Mesenchymal stem cell (in vitro differentiated cells and primary cell): ENCODE data around the gene KBTBD2.
A peak's percentile ranks its signal among the peaks of the same experiment; 100 is the strongest.

Source experiments
- DNase-seq: peaks from one replicate; pipeline ENCODE4 v3.0.0-alpha.2; 2013
- H2AFZ ChIP-seq: one replicate; pipeline ENCODE4 v1.6.1; 2013; ENCODE audit warnings: low read depth, mild to moderate bottlenecking, control low read depth, inconsistent platforms, low read length, moderate library complexity
- H2AK5ac ChIP-seq: 2 replicates; pipeline ENCODE4 v1.6.1; 2013; ENCODE audit warnings: low read length, moderate library complexity, mild to moderate bottlenecking, inconsistent platforms; ENCODE audit not compliant: severe bottlenecking
- H2BK120ac ChIP-seq: one replicate; pipeline ENCODE4 v1.6.1; 2013; ENCODE audit warnings: low read depth, mild to moderate bottlenecking, inconsistent platforms, low read length, moderate library complexity
- H2BK12ac ChIP-seq, 2 experiments: one replicate each; pipeline ENCODE4 v1.6.1; 2013; ENCODE audit warnings: inconsistent platforms in 2 of 2, low read length in 2 of 2, mild to moderate bottlenecking in 2 of 2, moderate library complexity in 2 of 2, control low read depth in 1 of 2
- H2BK15ac ChIP-seq: one replicate; pipeline ENCODE4 v1.6.1; 2013; ENCODE audit warnings: mild to moderate bottlenecking, low read depth, inconsistent platforms; ENCODE audit not compliant: poor library complexity, severe bottlenecking
- H2BK5ac ChIP-seq: 2 replicates; pipeline ENCODE4 v1.6.1; 2013; ENCODE audit warnings: low read depth, mild to moderate bottlenecking, low read length, control low read depth, inconsistent platforms; ENCODE audit not compliant: poor library complexity, severe bottlenecking
- H3K14ac ChIP-seq, 2 experiments: one replicate each; pipeline ENCODE4 v1.6.1; 2013; ENCODE audit warnings: inconsistent platforms in 2 of 2, low read length in 2 of 2, control low read depth in 1 of 2, mild to moderate bottlenecking in 1 of 2, moderate library complexity in 1 of 2
- H3K18ac ChIP-seq, 2 experiments: one replicate each; pipeline ENCODE4 v1.6.1; 2013; ENCODE audit warnings: inconsistent platforms in 2 of 2, low read length in 2 of 2, control low read depth in 1 of 2, low read depth in 1 of 2, mild to moderate bottlenecking in 1 of 2
- H3K23ac ChIP-seq, 2 experiments: one replicate each; pipeline ENCODE4 v1.6.1; 2013; ENCODE audit warnings: inconsistent platforms in 2 of 2, low read length in 2 of 2, mild to moderate bottlenecking in 2 of 2, moderate library complexity in 2 of 2, control low read depth in 1 of 2
- H3K27ac ChIP-seq: 2 replicates; pipeline ENCODE4 v1.5.1; 2013; ENCODE audit warnings: mild to moderate bottlenecking, moderate library complexity, low read length, control low read depth, inconsistent platforms; ENCODE audit not compliant: poor library complexity, severe bottlenecking
- H3K27me3 ChIP-seq, 2 experiments: 2 replicates each; pipeline versions ENCODE4 v1.6.1 to v1.7.0; 2013; ENCODE audit warnings: low read length in 2 of 2, mild to moderate bottlenecking in 2 of 2, moderate library complexity in 2 of 2, control low read depth in 1 of 2, inconsistent platforms in 1 of 2; ENCODE audit not compliant: control insufficient read depth in 1 of 2, insufficient read depth in 1 of 2
- H3K36me3 ChIP-seq, 2 experiments: 2 replicates each; pipeline versions ENCODE4 v1.6.1 to v1.7.0; 2013; ENCODE audit warnings: low read length in 2 of 2, control low read depth in 1 of 2, inconsistent platforms in 1 of 2, low read depth in 1 of 2, mild to moderate bottlenecking in 1 of 2; ENCODE audit not compliant: insufficient read depth in 2 of 2, control insufficient read depth in 1 of 2
- H3K4ac ChIP-seq, 2 experiments: one replicate each; pipeline ENCODE4 v1.6.1; 2013; ENCODE audit warnings: inconsistent platforms in 2 of 2, low read length in 2 of 2, mild to moderate bottlenecking in 2 of 2, moderate library complexity in 2 of 2, control low read depth in 1 of 2, low read depth in 1 of 2
- H3K4me1 ChIP-seq: 2 replicates; pipeline ENCODE4 v1.6.1; 2013; ENCODE audit warnings: low read depth, low read length, control low read depth; ENCODE audit not compliant: control insufficient read depth, insufficient read depth
- H3K4me2 ChIP-seq: 2 replicates; pipeline ENCODE4 v1.6.1; 2013; ENCODE audit warnings: low read length, mild to moderate bottlenecking, inconsistent platforms; ENCODE audit not compliant: poor library complexity, severe bottlenecking
- H3K4me3 ChIP-seq, 2 experiments: 2 replicates each; pipeline versions ENCODE4 v1.5.1 to v1.7.0; 2013; ENCODE audit warnings: low read length in 2 of 2, mild to moderate bottlenecking in 2 of 2, control low read depth in 1 of 2, low read depth in 1 of 2; ENCODE audit not compliant: insufficient read depth in 1 of 2
- H3K79me1 ChIP-seq: replicated peaks from 2 replicates; pipeline ENCODE4 v1.6.1; 2013; ENCODE audit warnings: mild to moderate bottlenecking, control low read depth, low read length, inconsistent platforms; ENCODE audit not compliant: poor library complexity, severe bottlenecking
- H3K9ac ChIP-seq: 2 replicates; pipeline ENCODE4 v1.7.0; 2013; ENCODE audit warnings: mild to moderate bottlenecking, low read length, moderate library complexity
- H3K9me3 ChIP-seq: 2 replicates; pipeline ENCODE4 v1.7.0; 2013; ENCODE audit warnings: mild to moderate bottlenecking, low read length; ENCODE audit not compliant: control insufficient read depth
- H4K8ac ChIP-seq: one replicate; pipeline ENCODE4 v1.6.1; 2013; ENCODE audit warnings: inconsistent platforms, mild to moderate bottlenecking, low read length, moderate library complexity
- H4K91ac ChIP-seq: one replicate; pipeline ENCODE4 v1.6.1; 2013; ENCODE audit warnings: mild to moderate bottlenecking, low read length, inconsistent platforms
- WGBS: methylation state at CpG from one replicate; pipeline ENCODE4 v1.1.7; 2013; ENCODE audit warnings: mixed read lengths; 5-methylcytosine and 5-hydroxymethylcytosine counted together

The KBTBD2 gene

GRCh38 chr7:32893722-32894121 lies 2.2 kb upstream of the KBTBD2 start:
- Histone ChIP-seq H4K91ac (no peak overlapping the region), H3K27ac (no peak overlapping the region)

GRCh38 chr7:32893207-32893524 lies 1.6 kb upstream of the KBTBD2 start:
- no peak overlapping the region for H3K18ac ChIP-seq
- no peaks in the 10 kb centered on the region for H3K79me1 ChIP-seq
- H2AFZ ChIP-seq = no peak overlapping the region
- H3K27me3 ChIP-seq = no peaks in the 10 kb centered on the region
- H2BK120ac ChIP-seq = no peak overlapping the region
- H2BK5ac ChIP-seq = no peak overlapping the region
- no peaks in the 10 kb centered on the region for H3K9me3 ChIP-seq
- no peak overlapping the region for H2BK15ac ChIP-seq
- H3K9ac ChIP-seq = peak overlapping the region; percentile 95
- no peak overlapping the region for H4K91ac ChIP-seq
- 78% methylated on average over 4 of the region's 4 CpGs for WGBS
- DNase-seq = no peak
- H2AK5ac ChIP-seq = no peak overlapping the region
- H3K4me1 ChIP-seq = peaks cover 6% of the 10 kb centered on the region
- no peak overlapping the region for H3K4ac ChIP-seq
- H3K4me2 ChIP-seq = no peak overlapping the region
- no peak overlapping the region for H3K23ac ChIP-seq
- H3K36me3 ChIP-seq = no peaks in the 10 kb centered on the region
- H3K4me3 ChIP-seq = peak overlapping the region in 1 of 2 experiments; percentile 80
- no peak overlapping the region for H3K14ac ChIP-seq
- H4K8ac ChIP-seq = no peak overlapping the region
- no peak overlapping the region for H2BK12ac ChIP-seq
- H3K27ac ChIP-seq = peak overlapping the region; percentile 99

More at GRCh38 chr7:32893722-32894121, 2.2 kb upstream of the KBTBD2 start:
- Histone ChIP-seq H2BK120ac (no peak overlapping the region), H3K18ac (no peak overlapping the region), H2BK5ac (no peak overlapping the region), H2BK12ac (no peak overlapping the region), H3K79me1 (no peaks in the 10 kb centered on the region), H3K4ac (no peak overlapping the region), H2BK15ac (no peak overlapping the region), H3K4me1 (peaks cover 6% of the 10 kb centered on the region), H3K4me3 (no peak overlapping the region), H3K9me3 (no peaks in the 10 kb centered on the region), H3K14ac (no peak overlapping the region), H4K8ac (no peak overlapping the region), H2AFZ (no peak overlapping the region), H3K23ac (no peak overlapping the region), H3K36me3 (no peaks in the 10 kb centered on the region), H3K27me3 (no peaks in the 10 kb centered on the region), H3K4me2 (no peak overlapping the region), H3K9ac (no peak overlapping the region), H2AK5ac (no peak overlapping the region)
- DNase-seq = no peak
- 97% methylated on average over 2 of the region's 3 CpGs for WGBS

- H3K4me1 ChIP-seq = peaks cover 6% of the 10 kb centered on the region
- H4K8ac ChIP-seq = peak overlapping the region; percentile 98
- peak overlapping the region; percentile 98 for H3K18ac ChIP-seq
- peak overlapping the region; percentile 80 to 96 for H3K4me3 ChIP-seq
- peak overlapping the region in 1 of 2 experiments; percentile 79 for H3K14ac ChIP-seq
- peak overlapping the region; percentile 98 for H3K4me2 ChIP-seq
- 1% methylated on average over 18 of the region's 22 CpGs for WGBS
- H3K36me3 ChIP-seq = no peaks in the 10 kb centered on the region
- peak overlapping the region; percentile 84 for H4K91ac ChIP-seq
- peak overlapping the region; percentile 89 for H2BK5ac ChIP-seq
- H2AFZ ChIP-seq = no peak overlapping the region
- peak overlapping the region; percentile 58 for H2AK5ac ChIP-seq
- peak overlapping the region; percentile 99 for H3K27ac ChIP-seq
- peak overlapping the region; percentile 64 to 69 for H3K23ac ChIP-seq
- H3K9me3 ChIP-seq = no peaks in the 10 kb centered on the region
- DNase-seq = peak; percentile 76
- peak overlapping the region; percentile 98 for H2BK15ac ChIP-seq
- peak overlapping the region; percentile 85 for H2BK120ac ChIP-seq
- H3K27me3 ChIP-seq = no peaks in the 10 kb centered on the region
- H3K79me1 ChIP-seq = no peaks in the 10 kb centered on the region
- peak overlapping the region; percentile 1 to 92 for H2BK12ac ChIP-seq
- H3K4ac ChIP-seq = peak overlapping the region; percentile 88 to 100
- peak overlapping the region; percentile 95 for H3K9ac ChIP-seq
Observed at GRCh38 chr7:32892521-32893206, 1.1 kb upstream of the KBTBD2 start.

GRCh38 chr7:32891800-32892520 lies 400 bp upstream of the KBTBD2 start:
- peak overlapping the region; percentile 64 to 69 for H3K23ac ChIP-seq
- H2BK12ac ChIP-seq = peak overlapping the region in 1 of 2 experiments; percentile 92
- peak overlapping the region; percentile 96 for H4K91ac ChIP-seq
- peak overlapping the region; percentile 96 for H2BK120ac ChIP-seq
- H3K27ac ChIP-seq = peak overlapping the region; percentile 99
- peak overlapping the region; percentile 58 for H2AK5ac ChIP-seq
- peak overlapping the region; percentile 89 for H2BK5ac ChIP-seq
- H2AFZ ChIP-seq = peak overlapping the region; percentile 77
- H3K79me1 ChIP-seq = no peaks in the 10 kb centered on the region
- peak overlapping the region; percentile 98 for H3K4me2 ChIP-seq
- peak; percentile 97 for DNase-seq
- peak overlapping the region; percentile 88 to 100 for H3K4ac ChIP-seq
- peak overlapping the region; percentile 98 for H4K8ac ChIP-seq
- H3K4me1 ChIP-seq = peaks cover 6% of the 10 kb centered on the region
- H3K27me3 ChIP-seq = no peaks in the 10 kb centered on the region
- 1% methylated on average over 27 of the region's 85 CpGs for WGBS
- H3K9me3 ChIP-seq = no peaks in the 10 kb centered on the region
- H2BK15ac ChIP-seq = peak overlapping the region; percentile 98
- H3K36me3 ChIP-seq = no peaks in the 10 kb centered on the region
- peak overlapping the region in 1 of 2 experiments; percentile 99 for H3K14ac ChIP-seq
- peak overlapping the region; percentile 100 for H3K9ac ChIP-seq
- H3K4me3 ChIP-seq = peak overlapping the region; percentile 80 to 96
- H3K18ac ChIP-seq = peak overlapping the region; percentile 98
